Measurements from ENCODE around the gene NEDD9. TPM values are rescaled to one million over a fixed set of nuclear protein-coding genes. Genes with fewer than 3 reads are reported as not detected.

NEDD9 gene
- total and polyA plus RNA-seq, 2 of the 13 experiments (the other 11 are each of a cell fraction or from before 2014, with no cell fraction given): 27.1 to 389 TPM

DNA sequence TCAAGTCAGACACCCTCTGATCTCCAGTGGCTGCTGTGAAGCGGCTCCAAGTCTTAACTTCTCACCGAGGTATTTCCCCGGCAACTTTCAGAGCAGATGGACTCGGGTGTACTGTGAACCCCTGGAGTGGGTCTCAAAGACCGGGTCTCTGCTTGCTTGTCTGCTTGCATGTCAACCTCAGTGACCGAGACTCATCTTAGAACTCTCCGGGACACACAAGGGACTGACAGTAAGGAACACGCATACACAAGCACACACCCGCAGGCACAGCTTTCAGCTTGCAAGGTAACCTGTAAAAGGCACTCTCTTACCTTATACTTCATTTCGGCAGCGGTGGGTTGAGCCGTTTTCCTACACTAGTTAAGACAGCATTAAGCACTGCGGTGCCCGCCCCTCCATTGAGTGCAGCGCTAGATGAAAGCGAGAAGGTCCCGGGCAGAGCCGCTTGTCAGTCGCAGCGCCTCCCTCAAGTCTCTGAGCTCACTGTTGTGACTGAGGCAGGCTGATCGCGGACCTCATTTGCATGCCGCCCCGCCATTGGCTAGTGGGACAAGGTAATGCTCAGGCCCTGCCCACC, at the start of gene NEDD9 (continued):
- TF ChIP-seq, protein P1, sequence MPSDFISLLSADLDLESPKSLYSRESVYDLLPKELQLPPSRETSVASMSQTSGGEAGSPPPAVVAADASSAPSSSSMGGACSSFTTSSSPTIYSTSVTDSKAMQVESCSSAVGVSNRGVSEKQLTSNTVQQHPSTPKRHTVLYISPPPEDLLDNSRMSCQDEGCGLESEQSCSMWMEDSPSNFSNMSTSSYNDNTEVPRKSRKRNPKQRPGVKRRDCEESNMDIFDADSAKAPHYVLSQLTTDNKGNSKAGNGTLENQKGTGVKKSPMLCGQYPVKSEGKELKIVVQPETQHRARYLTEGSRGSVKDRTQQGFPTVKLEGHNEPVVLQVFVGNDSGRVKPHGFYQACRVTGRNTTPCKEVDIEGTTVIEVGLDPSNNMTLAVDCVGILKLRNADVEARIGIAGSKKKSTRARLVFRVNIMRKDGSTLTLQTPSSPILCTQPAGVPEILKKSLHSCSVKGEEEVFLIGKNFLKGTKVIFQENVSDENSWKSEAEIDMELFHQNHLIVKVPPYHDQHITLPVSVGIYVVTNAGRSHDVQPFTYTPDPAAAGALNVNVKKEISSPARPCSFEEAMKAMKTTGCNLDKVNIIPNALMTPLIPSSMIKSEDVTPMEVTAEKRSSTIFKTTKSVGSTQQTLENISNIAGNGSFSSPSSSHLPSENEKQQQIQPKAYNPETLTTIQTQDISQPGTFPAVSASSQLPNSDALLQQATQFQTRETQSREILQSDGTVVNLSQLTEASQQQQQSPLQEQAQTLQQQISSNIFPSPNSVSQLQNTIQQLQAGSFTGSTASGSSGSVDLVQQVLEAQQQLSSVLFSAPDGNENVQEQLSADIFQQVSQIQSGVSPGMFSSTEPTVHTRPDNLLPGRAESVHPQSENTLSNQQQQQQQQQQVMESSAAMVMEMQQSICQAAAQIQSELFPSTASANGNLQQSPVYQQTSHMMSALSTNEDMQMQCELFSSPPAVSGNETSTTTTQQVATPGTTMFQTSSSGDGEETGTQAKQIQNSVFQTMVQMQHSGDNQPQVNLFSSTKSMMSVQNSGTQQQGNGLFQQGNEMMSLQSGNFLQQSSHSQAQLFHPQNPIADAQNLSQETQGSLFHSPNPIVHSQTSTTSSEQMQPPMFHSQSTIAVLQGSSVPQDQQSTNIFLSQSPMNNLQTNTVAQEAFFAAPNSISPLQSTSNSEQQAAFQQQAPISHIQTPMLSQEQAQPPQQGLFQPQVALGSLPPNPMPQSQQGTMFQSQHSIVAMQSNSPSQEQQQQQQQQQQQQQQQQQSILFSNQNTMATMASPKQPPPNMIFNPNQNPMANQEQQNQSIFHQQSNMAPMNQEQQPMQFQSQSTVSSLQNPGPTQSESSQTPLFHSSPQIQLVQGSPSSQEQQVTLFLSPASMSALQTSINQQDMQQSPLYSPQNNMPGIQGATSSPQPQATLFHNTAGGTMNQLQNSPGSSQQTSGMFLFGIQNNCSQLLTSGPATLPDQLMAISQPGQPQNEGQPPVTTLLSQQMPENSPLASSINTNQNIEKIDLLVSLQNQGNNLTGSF (CRISPR knock-in tag; IDR thresholded peaks at IDR 0.05): no peak
- TF ChIP-seq FOXO1 (CRISPR knock-in tag; IDR thresholded peaks at IDR 0.05): no peak; the same call in 1 of the 2 replicates
- TF ChIP-seq MED13 (CRISPR knock-in tag; IDR thresholded peaks at IDR 0.05): peak; percentile 39; the same call in 1 of the 2 replicates
- TF ChIP-seq ZBTB1 (CRISPR knock-in tag; IDR thresholded peaks at IDR 0.05; ENCODE audit: borderline replicate concordance): no peak
- peak; percentile 87; the same call in 1 of the 2 replicates for TF ChIP-seq MXD4 (CRISPR knock-in tag; IDR thresholded peaks at IDR 0.05)
- no peak for TF ChIP-seq ZNF484 (CRISPR knock-in tag; IDR thresholded peaks at IDR 0.05; ENCODE audit: borderline replicate concordance, low read depth)
- peak; percentile 77 for TF ChIP-seq ARID5B (CRISPR knock-in tag; IDR thresholded peaks at IDR 0.05)
- no peak for TF ChIP-seq ZNF703 (CRISPR knock-in tag; IDR thresholded peaks at IDR 0.05; ENCODE audit: borderline replicate concordance)
- TF ChIP-seq, protein P2, sequence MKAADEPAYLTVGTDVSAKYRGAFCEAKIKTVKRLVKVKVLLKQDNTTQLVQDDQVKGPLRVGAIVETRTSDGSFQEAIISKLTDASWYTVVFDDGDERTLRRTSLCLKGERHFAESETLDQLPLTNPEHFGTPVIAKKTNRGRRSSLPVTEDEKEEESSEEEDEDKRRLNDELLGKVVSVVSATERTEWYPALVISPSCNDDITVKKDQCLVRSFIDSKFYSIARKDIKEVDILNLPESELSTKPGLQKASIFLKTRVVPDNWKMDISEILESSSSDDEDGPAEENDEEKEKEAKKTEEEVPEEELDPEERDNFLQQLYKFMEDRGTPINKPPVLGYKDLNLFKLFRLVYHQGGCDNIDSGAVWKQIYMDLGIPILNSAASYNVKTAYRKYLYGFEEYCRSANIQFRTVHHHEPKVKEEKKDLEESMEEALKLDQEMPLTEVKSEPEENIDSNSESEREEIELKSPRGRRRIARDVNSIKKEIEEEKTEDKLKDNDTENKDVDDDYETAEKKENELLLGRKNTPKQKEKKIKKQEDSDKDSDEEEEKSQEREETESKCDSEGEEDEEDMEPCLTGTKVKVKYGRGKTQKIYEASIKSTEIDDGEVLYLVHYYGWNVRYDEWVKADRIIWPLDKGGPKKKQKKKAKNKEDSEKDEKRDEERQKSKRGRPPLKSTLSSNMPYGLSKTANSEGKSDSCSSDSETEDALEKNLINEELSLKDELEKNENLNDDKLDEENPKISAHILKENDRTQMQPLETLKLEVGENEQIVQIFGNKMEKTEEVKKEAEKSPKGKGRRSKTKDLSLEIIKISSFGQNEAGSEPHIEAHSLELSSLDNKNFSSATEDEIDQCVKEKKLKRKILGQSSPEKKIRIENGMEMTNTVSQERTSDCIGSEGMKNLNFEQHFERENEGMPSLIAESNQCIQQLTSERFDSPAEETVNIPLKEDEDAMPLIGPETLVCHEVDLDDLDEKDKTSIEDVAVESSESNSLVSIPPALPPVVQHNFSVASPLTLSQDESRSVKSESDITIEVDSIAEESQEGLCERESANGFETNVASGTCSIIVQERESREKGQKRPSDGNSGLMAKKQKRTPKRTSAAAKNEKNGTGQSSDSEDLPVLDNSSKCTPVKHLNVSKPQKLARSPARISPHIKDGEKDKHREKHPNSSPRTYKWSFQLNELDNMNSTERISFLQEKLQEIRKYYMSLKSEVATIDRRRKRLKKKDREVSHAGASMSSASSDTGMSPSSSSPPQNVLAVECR (CRISPR knock-in tag; IDR thresholded peaks at IDR 0.05; ENCODE audit: borderline replicate concordance): peak; percentile 88
- no peak for TF ChIP-seq ZFP36 (IDR thresholded peaks at IDR 0.05; ENCODE audit: borderline replicate concordance, low read depth, low read length, partially characterized antibody)
- TF ChIP-seq HOXD1 (CRISPR knock-in tag; IDR thresholded peaks at IDR 0.05): no peak
- TF ChIP-seq TBX2 (CRISPR knock-in tag; IDR thresholded peaks at IDR 0.05; ENCODE audit: borderline replicate concordance): peak; percentile 73
- TF ChIP-seq HOXA7 (CRISPR knock-in tag; IDR thresholded peaks at IDR 0.05): no peak
- no peak for TF ChIP-seq ZNF34 (CRISPR knock-in tag; IDR thresholded peaks at IDR 0.05; ENCODE audit: borderline replicate concordance)
- TF ChIP-seq ATF7 (IDR thresholded peaks at IDR 0.05): no peak
- TF ChIP-seq ATF7 (CRISPR knock-in tag; IDR thresholded peaks at IDR 0.05): no peak
- TF ChIP-seq ZNF780A (CRISPR knock-in tag; IDR thresholded peaks at IDR 0.05): no peak; the same call in 1 of the 2 replicates

Measured in HepG2 (cell line).